Measurements from ENCODE around the gene PCNX2. TPM values are rescaled to one million over a fixed set of nuclear protein-coding genes. Genes with fewer than 3 reads are reported as not detected.

The PCNX2 gene
- total and polyA plus RNA-seq, 2 donors (not counting 3 experiments of a cell fraction or from before 2014, with no cell fraction given): 6.6 to 11.0 TPM

DNA sequence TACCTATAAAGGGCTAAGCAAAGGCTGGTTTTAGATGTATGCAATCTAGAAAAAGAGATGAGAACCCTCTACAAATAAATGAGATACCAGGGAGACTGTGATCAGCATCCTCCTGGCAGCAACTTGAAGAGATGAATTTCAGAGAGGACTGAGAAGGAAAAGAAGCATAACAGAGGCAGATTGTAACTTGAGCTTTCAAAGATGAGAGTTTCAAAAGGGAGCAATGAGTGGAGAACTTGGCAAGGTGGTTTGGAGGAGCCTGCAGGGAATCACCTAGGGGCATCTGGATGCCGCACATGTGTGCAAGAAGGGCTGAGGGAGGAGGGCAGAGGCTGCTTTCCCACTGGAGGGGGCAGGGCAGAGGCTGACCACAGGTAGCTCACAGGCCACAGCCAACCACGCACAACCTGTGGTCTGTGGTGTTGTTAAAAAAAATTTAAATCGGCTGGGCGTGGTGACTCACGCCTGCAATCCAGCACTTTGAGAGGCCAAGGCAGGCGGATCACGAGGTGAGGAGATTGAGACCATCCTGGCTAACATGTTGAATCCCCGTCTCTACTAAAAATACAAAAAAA lies 50.2 kb downstream of the PCNX2 start:
- POLR2A ChIA-PET: no interaction called here
- FAIRE-seq (no peak), DNase-seq (ENCODE audit: low read depth, low spot score) (no peak)
- Histone ChIP-seq H4K20me1 (replicated peaks; ENCODE audit: control insufficient read depth, extremely low read depth, insufficient read depth, low read length) (no peaks in the 10 kb centered on the region), H3K27ac (ENCODE audit: insufficient read depth, low read depth, low read length) (no peak overlapping the region), H3K36me3 (ENCODE audit: control insufficient read depth in 2 of 2, extremely low read depth in 1 of 2, insufficient read depth in 2 of 2, low read length in 2 of 2) (no peaks in the 10 kb centered on the region), H3K4me3 (replicated peaks in 1 of 3; ENCODE audit: insufficient read depth in 1 of 3, low read depth in 1 of 3, low read length in 3 of 3) (no peak overlapping the region), H2AFZ (ENCODE audit: low read depth, low read length) (no peak overlapping the region), H3K9me3 (replicated peaks; ENCODE audit: control insufficient read depth, insufficient read depth, low read length) (no peaks in the 10 kb centered on the region), H3K27me3 (ENCODE audit: control insufficient read depth in 2 of 2, insufficient read depth in 2 of 2, low read length in 2 of 2) (no peaks in the 10 kb centered on the region), H3K4me2 (ENCODE audit: insufficient read depth, low read length) (no peak overlapping the region), H3K4me1 (ENCODE audit: control insufficient read depth, extremely low read depth, insufficient read depth, low read length) (no peaks in the 10 kb centered on the region), H3K9ac (replicated peaks; ENCODE audit: extremely low read depth, insufficient read depth, low read length) (no peak overlapping the region), H3K9me1 (replicated peaks; ENCODE audit: control insufficient read depth, extremely low read depth, insufficient read depth, low read length) (no peaks in the 10 kb centered on the region), H3K79me2 (ENCODE audit: control insufficient read depth, insufficient read depth, low read length) (no peaks in the 10 kb centered on the region)
- dilution Hi-C loops (cut with MboI; ENCODE audit: extremely low pct_ligation_motif_present, low sequenced_read_pairs) (no loop called here), intact Hi-C loops (cut with micrococcal nuclease) (loop anchor here (10.0 kb wide), 1 partner anchor 360 kb away; no protein-coding TSS in a partner anchor)
- no peak for TF ChIP-seq EZH2 (IDR thresholded peaks at IDR 0.05; ENCODE audit: borderline replicate concordance, low read depth, low read length, severe bottlenecking)
- TF ChIP-seq MYC (IDR thresholded peaks at IDR 0.05; ENCODE audit: low read depth, low read length): no peak
- no peak for TF ChIP-seq POLR2AphosphoS5 (IDR thresholded peaks at IDR 0.05; ENCODE audit: insufficient read depth, low read depth, low read length)
- TF ChIP-seq JUN (IDR thresholded peaks at IDR 0.05; ENCODE audit: borderline replicate concordance, insufficient read depth, insufficient read length, low read depth): no peak
- TF ChIP-seq GATA2 (IDR thresholded peaks at IDR 0.05; ENCODE audit: insufficient read depth, insufficient read length, low read depth, low read length): no peak
- TF ChIP-seq, protein P1, sequence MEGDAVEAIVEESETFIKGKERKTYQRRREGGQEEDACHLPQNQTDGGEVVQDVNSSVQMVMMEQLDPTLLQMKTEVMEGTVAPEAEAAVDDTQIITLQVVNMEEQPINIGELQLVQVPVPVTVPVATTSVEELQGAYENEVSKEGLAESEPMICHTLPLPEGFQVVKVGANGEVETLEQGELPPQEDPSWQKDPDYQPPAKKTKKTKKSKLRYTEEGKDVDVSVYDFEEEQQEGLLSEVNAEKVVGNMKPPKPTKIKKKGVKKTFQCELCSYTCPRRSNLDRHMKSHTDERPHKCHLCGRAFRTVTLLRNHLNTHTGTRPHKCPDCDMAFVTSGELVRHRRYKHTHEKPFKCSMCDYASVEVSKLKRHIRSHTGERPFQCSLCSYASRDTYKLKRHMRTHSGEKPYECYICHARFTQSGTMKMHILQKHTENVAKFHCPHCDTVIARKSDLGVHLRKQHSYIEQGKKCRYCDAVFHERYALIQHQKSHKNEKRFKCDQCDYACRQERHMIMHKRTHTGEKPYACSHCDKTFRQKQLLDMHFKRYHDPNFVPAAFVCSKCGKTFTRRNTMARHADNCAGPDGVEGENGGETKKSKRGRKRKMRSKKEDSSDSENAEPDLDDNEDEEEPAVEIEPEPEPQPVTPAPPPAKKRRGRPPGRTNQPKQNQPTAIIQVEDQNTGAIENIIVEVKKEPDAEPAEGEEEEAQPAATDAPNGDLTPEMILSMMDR (IDR thresholded peaks at IDR 0.05; ENCODE audit: extremely low read depth in 1 of 2, insufficient read depth in 1 of 2, low read depth in 1 of 2, low read length in 2 of 2): no peak
- TF ChIP-seq FOS (IDR thresholded peaks at IDR 0.05; ENCODE audit: borderline replicate concordance, insufficient read depth, low read length): no peak
- TF ChIP-seq, protein P2, sequence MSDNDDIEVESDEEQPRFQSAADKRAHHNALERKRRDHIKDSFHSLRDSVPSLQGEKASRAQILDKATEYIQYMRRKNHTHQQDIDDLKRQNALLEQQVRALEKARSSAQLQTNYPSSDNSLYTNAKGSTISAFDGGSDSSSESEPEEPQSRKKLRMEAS (IDR thresholded peaks at IDR 0.05; ENCODE audit: insufficient read depth, insufficient read length): no peak
- TF ChIP-seq POLR2A (IDR thresholded peaks at IDR 0.05; ENCODE audit: low read depth, low read length): no peak
- CTCF ChIA-PET: no interaction called here
- no TSS peak for BruUV-seq (replicated peaks)
